GM23248 (cell line): Measurements from ENCODE around the gene METTL1. TPM values are rescaled to one million over a fixed set of nuclear protein-coding genes. Genes with fewer than 3 reads are reported as not detected.

Experiments
- DNase-seq: peaks from one replicate; pipeline ENCODE4 v3.0.0-alpha.2; 2015
- H2AFZ ChIP-seq: fragments of 200-600 bp; sonication (generic); 2 replicates; pipeline ENCODE4 v1.6.1; 2016; ENCODE audit warnings: antibody characterized with exemption
- H3F3A ChIP-seq: fragments of 200-600 bp; sonication (generic); 2 replicates; pipeline ENCODE4 v1.6.1; 2016; ENCODE audit warnings: mild to moderate bottlenecking, antibody characterized with exemption, mixed run types; ENCODE audit not compliant: insufficient read depth
- H3K27ac ChIP-seq: fragments of 200-600 bp; sonication (generic); 2 replicates; pipeline ENCODE4 v1.5.1; 2016; ENCODE audit warnings: mild to moderate bottlenecking
- H3K27me3 ChIP-seq: fragments of 200-600 bp; sonication (generic); replicated peaks from 2 replicates; pipeline ENCODE4 v1.6.1; 2016; ENCODE audit warnings: mild to moderate bottlenecking; ENCODE audit not compliant: insufficient read depth
- H3K36me3 ChIP-seq: fragments of 200-600 bp; sonication (generic); 2 replicates; pipeline ENCODE4 v1.6.1; 2016; ENCODE audit warnings: low read depth, mild to moderate bottlenecking
- H3K4me1 ChIP-seq: fragments of 200-600 bp; sonication (generic); 2 replicates; pipeline ENCODE4 v1.6.1; 2016; ENCODE audit warnings: mild to moderate bottlenecking; ENCODE audit not compliant: insufficient read depth
- H3K4me2 ChIP-seq: fragments of 200-600 bp; sonication (generic); one replicate; pipeline ENCODE4 v1.6.1; 2016; ENCODE audit warnings: mild to moderate bottlenecking; ENCODE audit not compliant: unreplicated experiment
- H3K4me3 ChIP-seq: fragments of 200-600 bp; sonication (generic); 2 replicates; pipeline ENCODE4 v1.5.1; 2016; ENCODE audit warnings: mild to moderate bottlenecking
- H3K79me2 ChIP-seq: fragments of 200-600 bp; sonication (generic); 2 replicates; pipeline ENCODE4 v1.6.1; 2016; ENCODE audit warnings: mild to moderate bottlenecking; ENCODE audit not compliant: insufficient read depth
- H3K9ac ChIP-seq: fragments of 200-600 bp; sonication (generic); 2 replicates; pipeline ENCODE4 v1.6.1; 2016; ENCODE audit warnings: mild to moderate bottlenecking
- H3K9me2 ChIP-seq: fragments of 200-600 bp; sonication (generic); 2 replicates; pipeline ENCODE4 v1.6.1; 2016; ENCODE audit warnings: mixed run types, mild to moderate bottlenecking, moderate library complexity; ENCODE audit not compliant: insufficient read depth
- H3K9me3 ChIP-seq: fragments of 200-600 bp; sonication (generic); one replicate; pipeline ENCODE4 v1.6.1; 2017; ENCODE audit warnings: low read depth
- H4K20me1 ChIP-seq: fragments of 200-600 bp; sonication (generic); 2 replicates; pipeline ENCODE4 v1.6.0; 2016; ENCODE audit not compliant: insufficient read depth
- EZH2 ChIP-seq: fragments of 200-600 bp; sonication (generic); IDR thresholded peaks from 2 replicates; pipeline ENCODE4 v1.6.1; 2018; ENCODE audit warnings: antibody characterized with exemption, mild to moderate bottlenecking; ENCODE audit not compliant: insufficient read depth, poor library complexity, severe bottlenecking
- EZH2phosphoT487 ChIP-seq: fragments of 200-600 bp; sonication (generic); IDR thresholded peaks from 2 replicates; pipeline ENCODE4 v1.6.1; 2018; ENCODE audit warnings: antibody characterized with exemption, moderate library complexity, mild to moderate bottlenecking, low read depth; ENCODE audit not compliant: insufficient read depth
- WGBS, 2 experiments: methylation state at CpG; one replicate each; pipeline ENCODE4 v1.1.6; 2015 to 2017; ENCODE audit warnings: low lambda C conversion rate in 2 of 2, low coverage in 1 of 2; ENCODE audit errors: missing lambda C conversion rate in 2 of 2; 5-methylcytosine and 5-hydroxymethylcytosine counted together
- in situ Hi-C: fragments of 300-500 bp; cut with MboI; formaldehyde crosslinking; loops from 2 replicates; pipeline ENCODE4 v1.15.0; 2020
- polyA plus RNA-seq: library from polyadenylated mRNA; unstranded; fragments of >200 nt; fragmentation: Nextera tagmentation; extraction: Ambion mirVana; gene quantifications from 2 replicates; pipeline ENCODE4 v1.2.1, GENCODE V29; 2016
- total RNA-seq: library from RNA; depleted of rRNA; stranded (reverse); fragments of >200 nt; shearing (Covaris generic); gene quantifications from 2 replicates; pipeline ENCODE4 v1.2.3, GENCODE V29; 2014

METTL1 gene
- total and polyA plus RNA-seq, 2 experiments from 2014 or later: 3.7 to 33.2 TPM

DNA sequence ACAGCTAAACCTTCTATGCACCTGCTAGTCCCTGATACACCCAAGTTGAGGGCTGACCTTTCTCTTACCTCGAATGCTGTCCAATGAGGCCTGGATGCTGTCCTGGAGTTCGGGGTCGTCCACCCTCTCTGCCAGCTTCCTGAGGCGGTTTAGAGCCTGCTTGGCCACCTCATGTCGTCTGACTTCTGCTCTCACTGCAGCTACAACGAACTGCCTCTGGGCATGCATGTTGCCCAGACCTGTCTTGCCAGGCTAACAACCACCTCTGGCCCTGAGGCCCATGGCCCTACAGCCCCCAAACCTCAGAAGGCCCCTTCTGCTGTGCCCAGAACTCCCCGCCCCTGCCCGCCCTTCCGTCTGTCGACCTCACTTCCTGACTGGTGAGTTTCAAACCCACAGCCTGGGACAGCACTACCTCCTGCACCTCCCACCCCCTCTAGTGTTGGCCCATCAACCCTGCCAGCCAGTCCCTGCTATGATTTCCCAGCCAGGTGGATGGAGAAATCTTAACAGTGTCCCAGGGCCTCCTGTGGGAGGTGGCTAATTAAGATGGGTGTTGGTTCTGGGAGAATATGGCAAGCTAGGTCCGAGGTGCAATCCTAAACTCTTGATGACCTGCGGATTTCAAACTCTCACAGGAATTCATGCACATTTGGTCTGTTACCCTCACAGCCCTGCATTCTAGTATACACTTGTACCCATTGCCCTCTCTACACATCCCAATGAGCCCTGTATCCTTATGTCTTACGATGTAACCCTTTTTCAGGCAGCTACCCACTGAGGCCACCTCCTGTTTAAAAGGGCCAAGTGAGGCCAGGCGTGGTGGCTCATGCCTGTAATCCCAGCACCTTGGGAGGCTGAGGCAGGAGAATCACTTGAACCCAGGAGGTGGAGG is 29.8 kb downstream of the METTL1 start:
- Histone ChIP-seq H3K4me3 (no peak overlapping the region), H3K27ac (no peak overlapping the region), H2AFZ (no peak overlapping the region), H3K79me2 (0 out of 2 replicates have a peak, but pooled peaks cover 7% of the 10 kb centered on the region), H3F3A (peaks cover 20% of the 10 kb centered on the region), H3K27me3 (peaks cover 31% of the 10 kb centered on the region), H4K20me1 (no peaks in the 10 kb centered on the region), H3K36me3 (peaks cover 2% of the 10 kb centered on the region; the same call in 1 of the 2 replicates), H3K4me1 (peaks cover 5% of the 10 kb centered on the region; the same call in 1 of the 2 replicates), H3K9me3 (no peaks in the 10 kb centered on the region), H3K9ac (no peak overlapping the region), H3K4me2 (no peak overlapping the region), H3K9me2 (no peaks in the 10 kb centered on the region)
- TF ChIP-seq EZH2: no peak
- no peak for TF ChIP-seq EZH2phosphoT487
- 41 to 42% methylated on average over 13 to 14 of the region's 14 CpGs for WGBS, 2 experiments
- no peak for DNase-seq
- in situ Hi-C loops: no loop called here

DNA sequence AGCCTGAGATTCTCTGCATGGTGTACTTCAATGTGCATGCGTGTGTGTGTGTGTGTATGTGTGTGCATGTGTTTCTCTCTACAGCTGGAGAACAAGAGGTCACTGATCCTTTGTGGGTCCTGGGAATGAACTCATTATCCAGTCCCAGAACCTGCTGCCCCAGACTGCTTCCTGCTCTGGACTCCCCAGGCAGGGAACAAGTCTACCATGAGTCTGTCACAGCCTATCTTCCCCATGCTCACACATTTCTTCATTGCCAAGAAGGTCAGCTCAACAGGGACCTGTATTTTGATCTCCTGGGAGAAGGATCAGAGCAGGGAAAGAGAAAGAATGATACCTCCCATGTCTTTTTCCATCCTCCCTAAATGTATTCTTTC is 30.5 kb downstream of the METTL1 start:
- H3K4me1 ChIP-seq: peaks cover 5% of the 10 kb centered on the region; the same call in 1 of the 2 replicates
- no peak overlapping the region for H3K4me2 ChIP-seq
- no peaks in the 10 kb centered on the region for H3K36me3 ChIP-seq
- no peak overlapping the region for H2AFZ ChIP-seq
- peaks cover 14% of the 10 kb centered on the region for H3F3A ChIP-seq
- no peaks in the 10 kb centered on the region for H3K9me3 ChIP-seq
- 22 to 64% methylated on average over 1 of the region's 1 CpG for WGBS, 2 experiments
- H4K20me1 ChIP-seq: no peaks in the 10 kb centered on the region
- H3K9ac ChIP-seq: no peak overlapping the region
- no peaks in the 10 kb centered on the region for H3K9me2 ChIP-seq
- H3K27me3 ChIP-seq: peaks cover 38% of the 10 kb centered on the region
- no peak overlapping the region for H3K27ac ChIP-seq
- H3K79me2 ChIP-seq: 0 out of 2 replicates have a peak, but pooled peaks cover 7% of the 10 kb centered on the region
- H3K4me3 ChIP-seq: no peak overlapping the region
- TF ChIP-seq EZH2 (no peak), EZH2phosphoT487 (no peak)
- in situ Hi-C loops: no loop called here
- DNase-seq: no peak

DNA sequence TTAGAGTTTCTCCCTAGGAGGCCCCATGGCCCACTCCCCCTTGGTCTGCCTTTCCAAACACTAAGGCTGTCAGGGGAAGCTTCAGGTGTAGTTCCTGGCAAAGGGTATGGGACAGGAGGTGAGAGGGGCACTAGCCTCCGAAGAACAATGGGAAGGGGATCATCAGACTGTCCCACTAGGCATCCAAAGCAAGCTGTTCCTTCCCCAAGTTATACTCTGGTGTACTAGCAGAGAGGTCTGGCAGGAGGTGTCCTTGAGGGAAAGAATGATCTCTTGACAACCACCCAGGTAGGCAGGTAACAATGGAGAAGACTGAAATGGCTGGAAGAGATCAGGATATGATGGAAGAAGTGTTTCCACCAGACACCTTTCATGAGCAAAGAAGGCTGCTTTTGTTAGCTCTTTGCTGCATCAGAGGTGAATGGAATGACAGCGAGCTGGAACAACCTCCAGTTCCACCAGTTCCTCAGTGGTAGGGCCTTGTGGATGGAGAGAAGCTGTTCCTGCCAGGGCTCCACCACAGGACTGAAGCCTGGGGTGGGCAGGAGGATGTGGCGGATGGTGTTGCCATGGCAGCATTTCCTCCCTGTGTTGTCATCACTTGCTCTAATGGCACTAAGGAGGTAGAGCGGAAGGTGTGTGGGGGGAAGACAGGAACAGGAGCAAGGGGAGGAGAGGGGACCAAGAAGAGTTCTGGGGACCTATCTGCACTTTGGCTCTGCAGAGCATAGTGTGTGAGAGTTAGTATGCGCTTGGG is 31.1 kb downstream of the METTL1 start:
- no peak overlapping the region for H2AFZ ChIP-seq
- no peak for DNase-seq
- no peak overlapping the region for H3K27ac ChIP-seq
- no peaks in the 10 kb centered on the region for H4K20me1 ChIP-seq
- no peaks in the 10 kb centered on the region for H3K36me3 ChIP-seq
- peaks cover 4% of the 10 kb centered on the region; the same call in 1 of the 2 replicates for H3K4me1 ChIP-seq
- 43 to 51% methylated on average over 5 of the region's 5 CpGs for WGBS, 2 experiments
- H3K27me3 ChIP-seq: peaks cover 40% of the 10 kb centered on the region
- H3K4me2 ChIP-seq: no peak overlapping the region
- H3K9me2 ChIP-seq: no peaks in the 10 kb centered on the region
- in situ Hi-C loops: no loop called here
- H3K79me2 ChIP-seq: 0 out of 2 replicates have a peak, but pooled peaks cover 7% of the 10 kb centered on the region
- no peak for TF ChIP-seq EZH2
- TF ChIP-seq EZH2phosphoT487: no peak
- no peaks in the 10 kb centered on the region for H3K9me3 ChIP-seq
- no peak overlapping the region for H3K4me3 ChIP-seq
- H3F3A ChIP-seq: peaks cover 8% of the 10 kb centered on the region
- no peak overlapping the region for H3K9ac ChIP-seq

DNA sequence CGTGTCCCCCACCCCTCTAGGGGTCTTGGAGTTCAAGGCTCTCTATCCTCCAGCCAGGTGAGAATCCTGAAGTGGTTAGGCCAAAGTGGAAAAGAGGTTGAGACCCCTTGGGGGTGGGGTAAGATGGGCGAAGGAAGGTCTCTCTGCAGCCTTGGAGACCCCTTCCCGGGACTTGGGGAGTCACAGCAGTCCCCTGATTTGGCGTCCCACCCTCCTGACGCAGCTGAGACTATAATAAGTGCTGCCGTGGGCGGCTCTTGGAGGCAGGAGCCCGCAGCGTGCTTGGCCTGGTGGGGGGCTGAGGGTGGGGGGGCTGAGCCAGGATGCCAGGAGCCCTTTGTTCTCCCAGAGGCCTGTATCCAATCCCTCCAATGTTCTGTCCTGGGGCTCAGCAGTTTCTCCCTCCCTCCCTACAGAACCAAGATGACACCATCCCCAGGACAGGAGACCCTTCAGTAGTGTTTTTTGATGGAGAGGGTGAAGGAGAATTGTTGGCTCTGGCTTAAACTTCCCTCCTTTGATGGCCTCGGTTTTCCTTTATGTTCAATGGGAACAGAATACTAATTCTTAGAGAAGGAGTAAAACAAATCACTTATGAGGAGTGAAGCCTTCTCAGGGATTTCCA is 31.9 kb downstream of the METTL1 start:
- Histone ChIP-seq H3K27ac (no peak overlapping the region), H4K20me1 (no peaks in the 10 kb centered on the region), H3F3A (0 out of 2 replicates have a peak, but pooled peaks cover 3% of the 10 kb centered on the region), H3K4me2 (no peak overlapping the region), H3K4me1 (no peaks in the 10 kb centered on the region), H3K9me3 (no peaks in the 10 kb centered on the region), H3K27me3 (peaks cover 40% of the 10 kb centered on the region), H2AFZ (no peak overlapping the region), H3K9ac (no peak overlapping the region), H3K4me3 (no peak overlapping the region), H3K79me2 (0 out of 2 replicates have a peak, but pooled peaks cover 2% of the 10 kb centered on the region), H3K9me2 (no peaks in the 10 kb centered on the region), H3K36me3 (no peaks in the 10 kb centered on the region)
- in situ Hi-C loops: no loop called here
- TF ChIP-seq EZH2phosphoT487: no peak
- no peak for TF ChIP-seq EZH2
- WGBS, 2 experiments: 12 to 30% methylated on average over 6 to 10 of the region's 10 CpGs
- DNase-seq: no peak
